Measurements from ENCODE around the gene SPATS2L.
A peak's percentile ranks its signal among the peaks of the same experiment; 100 is the strongest.

SPATS2L gene

GRCh38 chr2:200351815-200352214 lies 45.3 kb downstream of the SPATS2L start:
- H3K4me1 ChIP-seq (ENCODE audit: control insufficient read depth, insufficient read depth, low read length), result peaks cover 6% of the 10 kb centered on the region
- H3K27me3 ChIP-seq (ENCODE audit: control insufficient read depth in 1 of 2, insufficient read depth in 2 of 2, low read length in 2 of 2), result no peaks in the 10 kb centered on the region
- H3K36me3 ChIP-seq (ENCODE audit: control insufficient read depth in 2 of 2, insufficient read depth in 2 of 2, low read length in 2 of 2), result peaks cover 0 to 3% of the 10 kb centered on the region in 2 donors
- H3K9ac ChIP-seq (ENCODE audit: low read length in 2 of 2), result no peak overlapping the region
- H3K27ac ChIP-seq (ENCODE audit: low read length), result no peak overlapping the region
- H3K9me3 ChIP-seq (ENCODE audit: control insufficient read depth in 2 of 2, low read length in 2 of 2), result no peaks in the 10 kb centered on the region
- H3K4me3 ChIP-seq (ENCODE audit: low read length in 2 of 2), result no peak overlapping the region

DNA sequence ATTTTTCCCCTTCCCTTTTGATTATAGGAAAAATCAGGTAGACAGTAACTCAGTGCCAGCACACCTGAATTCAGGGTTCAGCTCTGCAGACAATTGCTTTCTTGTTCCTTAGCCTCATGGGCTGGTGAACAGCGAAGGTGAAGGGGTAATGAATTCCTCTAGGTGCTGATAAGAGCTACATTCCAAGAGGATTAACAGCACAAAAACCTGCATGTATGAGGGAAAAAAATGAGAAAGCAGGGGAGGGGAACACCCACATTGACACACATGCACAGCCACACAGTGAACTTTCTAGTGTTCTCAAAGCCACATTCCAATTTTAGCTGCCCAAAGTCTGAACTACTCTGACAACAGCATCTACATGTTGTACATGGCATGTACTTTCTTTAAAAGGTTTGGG lies 46.1 kb downstream of the SPATS2L start:
- Histone ChIP-seq H3K36me3 (ENCODE audit: control insufficient read depth in 2 of 2, insufficient read depth in 2 of 2, low read length in 2 of 2) (peaks cover 0 to 3% of the 10 kb centered on the region in 2 donors), H3K9me3 (ENCODE audit: control insufficient read depth in 2 of 2, low read length in 2 of 2) (no peaks in the 10 kb centered on the region), H3K27me3 (ENCODE audit: control insufficient read depth in 1 of 2, insufficient read depth in 2 of 2, low read length in 2 of 2) (no peaks in the 10 kb centered on the region), H3K27ac (ENCODE audit: low read length) (peak overlapping the region; percentile 43), H3K9ac (ENCODE audit: low read length in 2 of 2) (no peak overlapping the region), H3K4me3 (ENCODE audit: low read length in 2 of 2) (peak overlapping the region in 1 of 2 donors; percentile 9), H3K4me1 (ENCODE audit: control insufficient read depth, insufficient read depth, low read length) (peaks cover 12% of the 10 kb centered on the region)

DNA sequence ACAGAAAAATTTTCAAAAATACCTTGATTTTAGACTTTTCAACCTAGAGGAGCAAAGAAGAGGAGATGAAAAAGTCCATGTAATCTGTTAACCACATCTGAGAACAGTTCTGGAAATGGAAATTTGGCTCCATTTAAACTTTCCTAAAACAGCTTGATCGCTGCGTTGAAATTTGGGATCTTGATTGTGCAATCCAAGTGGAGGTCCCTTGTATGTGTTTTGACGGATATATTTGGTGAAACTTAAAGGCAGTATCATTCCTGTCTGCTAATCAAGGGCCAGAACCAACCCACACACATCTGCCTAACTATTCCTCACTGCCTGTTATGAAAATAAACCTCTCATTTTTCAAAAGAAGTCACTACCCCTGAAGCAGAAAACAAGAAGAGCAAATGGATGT lies 46.6 kb downstream of the SPATS2L start:
- no peak overlapping the region for H3K4me3 ChIP-seq (ENCODE audit: low read length in 2 of 2)
- H3K4me1 ChIP-seq (ENCODE audit: control insufficient read depth, insufficient read depth, low read length), result peaks cover 12% of the 10 kb centered on the region
- H3K9me3 ChIP-seq (ENCODE audit: control insufficient read depth in 2 of 2, low read length in 2 of 2), result no peaks in the 10 kb centered on the region
- H3K36me3 ChIP-seq (ENCODE audit: control insufficient read depth in 2 of 2, insufficient read depth in 2 of 2, low read length in 2 of 2), result peaks cover 0 to 3% of the 10 kb centered on the region in 2 donors
- H3K9ac ChIP-seq (ENCODE audit: low read length in 2 of 2), result no peak overlapping the region
- H3K27me3 ChIP-seq (ENCODE audit: control insufficient read depth in 1 of 2, insufficient read depth in 2 of 2, low read length in 2 of 2), result no peaks in the 10 kb centered on the region
- no peak overlapping the region for H3K27ac ChIP-seq (ENCODE audit: low read length)

GRCh38 chr2:200353874-200354273 lies 47.4 kb downstream of the SPATS2L start:
- no peaks in the 10 kb centered on the region for H3K9me3 ChIP-seq (ENCODE audit: control insufficient read depth in 2 of 2, low read length in 2 of 2)
- no peak overlapping the region for H3K9ac ChIP-seq (ENCODE audit: low read length in 2 of 2)
- peaks cover 12% of the 10 kb centered on the region for H3K4me1 ChIP-seq (ENCODE audit: control insufficient read depth, insufficient read depth, low read length)
- H3K36me3 ChIP-seq (ENCODE audit: control insufficient read depth in 2 of 2, insufficient read depth in 2 of 2, low read length in 2 of 2), result peaks cover 0 to 3% of the 10 kb centered on the region in 2 donors
- no peaks in the 10 kb centered on the region for H3K27me3 ChIP-seq (ENCODE audit: control insufficient read depth in 1 of 2, insufficient read depth in 2 of 2, low read length in 2 of 2)
- no peak overlapping the region for H3K27ac ChIP-seq (ENCODE audit: low read length)
- H3K4me3 ChIP-seq (ENCODE audit: low read length in 2 of 2), result no peak overlapping the region

DNA sequence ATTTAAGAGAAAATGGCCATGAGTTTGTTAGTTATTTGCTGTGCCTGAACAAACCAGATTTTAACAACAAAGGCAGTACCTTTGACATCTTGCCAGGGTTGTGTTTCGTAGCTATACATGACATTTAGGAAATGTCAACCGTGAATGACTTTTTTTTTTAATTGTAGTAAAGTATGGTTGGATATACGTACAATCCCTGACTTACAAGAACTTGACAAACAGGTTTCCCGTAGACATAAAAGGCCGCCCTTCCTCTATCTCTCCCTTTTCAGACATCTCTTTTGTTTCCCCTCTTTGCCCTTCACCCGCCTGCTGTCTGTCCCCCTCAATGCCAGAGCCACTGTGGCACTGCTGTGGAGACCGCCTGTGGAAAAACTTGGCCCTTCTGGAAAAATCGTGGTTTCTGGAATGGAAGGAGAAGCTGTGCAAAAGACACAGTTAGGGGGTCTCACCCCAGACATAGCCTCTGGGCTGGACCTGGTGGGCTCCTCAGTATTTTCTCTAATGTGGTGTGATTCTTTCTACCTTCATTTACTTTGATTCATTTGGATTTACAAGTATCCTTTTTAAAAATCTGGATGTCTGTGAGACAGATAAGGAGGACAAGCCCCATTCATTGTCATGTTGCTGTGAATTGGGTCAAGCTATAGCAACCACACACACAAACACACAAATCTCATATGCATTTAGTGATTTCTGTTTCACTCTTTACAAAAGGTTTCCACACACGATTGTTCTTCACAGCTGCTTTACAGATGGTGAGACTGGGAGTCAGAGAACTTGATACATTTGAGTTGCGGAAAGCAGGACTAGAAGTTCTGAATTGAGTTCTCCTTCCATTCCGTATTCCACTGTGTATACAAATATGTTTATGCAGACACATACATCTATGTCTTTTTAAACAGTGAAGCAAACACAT lies 48.6 kb downstream of the SPATS2L start:
- no peak overlapping the region for H3K27ac ChIP-seq (ENCODE audit: low read length)
- no peak overlapping the region for H3K9ac ChIP-seq (ENCODE audit: low read length in 2 of 2)
- H3K9me3 ChIP-seq (ENCODE audit: control insufficient read depth in 2 of 2, low read length in 2 of 2), result no peaks in the 10 kb centered on the region
- no peaks in the 10 kb centered on the region for H3K36me3 ChIP-seq (ENCODE audit: control insufficient read depth in 2 of 2, insufficient read depth in 2 of 2, low read length in 2 of 2)
- H3K27me3 ChIP-seq (ENCODE audit: control insufficient read depth in 1 of 2, insufficient read depth in 2 of 2, low read length in 2 of 2), result no peaks in the 10 kb centered on the region
- H3K4me3 ChIP-seq (ENCODE audit: low read length in 2 of 2), result no peak overlapping the region
- H3K4me1 ChIP-seq (ENCODE audit: control insufficient read depth, insufficient read depth, low read length), result peaks cover 12% of the 10 kb centered on the region

DNA sequence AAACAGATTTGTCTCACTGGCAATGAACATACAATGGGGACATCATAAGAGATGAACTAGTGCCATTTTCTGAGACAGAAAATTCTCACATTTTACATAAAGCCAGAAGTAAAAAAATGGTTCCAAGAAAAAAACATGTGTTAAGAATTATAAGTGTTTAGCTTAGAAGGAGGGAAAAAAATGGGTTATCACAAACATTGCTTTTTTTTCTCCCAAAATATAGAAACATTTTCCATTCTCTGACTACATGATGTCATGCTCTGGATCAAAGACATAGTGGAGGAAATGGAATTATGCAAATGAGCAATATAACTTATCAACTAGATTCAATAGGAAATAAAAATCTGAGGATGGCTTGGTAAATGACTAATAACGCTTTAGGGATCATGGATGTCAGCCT lies 49.8 kb downstream of the SPATS2L start:
- Histone ChIP-seq H3K9ac (ENCODE audit: low read length in 2 of 2) (no peak overlapping the region), H3K9me3 (ENCODE audit: control insufficient read depth in 2 of 2, low read length in 2 of 2) (no peaks in the 10 kb centered on the region), H3K4me3 (ENCODE audit: low read length in 2 of 2) (no peak overlapping the region), H3K36me3 (ENCODE audit: control insufficient read depth in 2 of 2, insufficient read depth in 2 of 2, low read length in 2 of 2) (no peaks in the 10 kb centered on the region), H3K27me3 (ENCODE audit: control insufficient read depth in 1 of 2, insufficient read depth in 2 of 2, low read length in 2 of 2) (no peaks in the 10 kb centered on the region), H3K4me1 (ENCODE audit: control insufficient read depth, insufficient read depth, low read length) (peaks cover 12% of the 10 kb centered on the region), H3K27ac (ENCODE audit: low read length) (peak overlapping the region; percentile 1)

DNA sequence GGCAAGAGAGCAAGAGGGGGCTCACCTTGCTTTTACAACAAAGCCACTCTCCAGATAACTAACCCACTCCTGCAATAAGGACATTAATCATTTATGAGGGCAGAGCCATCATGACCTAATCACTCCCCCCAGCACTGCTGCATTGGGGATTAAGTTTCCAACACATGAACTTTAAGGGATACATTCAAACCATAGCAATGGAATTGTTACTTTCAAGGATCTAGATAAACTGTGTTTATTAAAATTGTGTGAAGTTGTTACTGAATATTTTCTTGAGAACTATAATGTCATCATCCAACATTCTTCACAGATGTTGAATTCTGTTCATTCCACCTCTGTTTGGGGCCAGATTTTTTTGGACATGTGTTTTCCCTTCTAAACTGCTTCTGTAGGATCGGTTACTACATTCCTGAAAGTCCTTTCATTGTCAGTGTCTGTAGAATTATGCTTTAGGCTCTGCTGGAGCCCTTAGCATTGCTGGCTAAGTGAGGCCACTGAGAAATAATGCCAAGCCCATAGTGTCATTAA lies 50.4 kb downstream of the SPATS2L start:
- Histone ChIP-seq H3K27ac (ENCODE audit: low read length) (peak overlapping the region; percentile 1), H3K4me1 (ENCODE audit: control insufficient read depth, insufficient read depth, low read length) (peaks cover 12% of the 10 kb centered on the region)

DNA sequence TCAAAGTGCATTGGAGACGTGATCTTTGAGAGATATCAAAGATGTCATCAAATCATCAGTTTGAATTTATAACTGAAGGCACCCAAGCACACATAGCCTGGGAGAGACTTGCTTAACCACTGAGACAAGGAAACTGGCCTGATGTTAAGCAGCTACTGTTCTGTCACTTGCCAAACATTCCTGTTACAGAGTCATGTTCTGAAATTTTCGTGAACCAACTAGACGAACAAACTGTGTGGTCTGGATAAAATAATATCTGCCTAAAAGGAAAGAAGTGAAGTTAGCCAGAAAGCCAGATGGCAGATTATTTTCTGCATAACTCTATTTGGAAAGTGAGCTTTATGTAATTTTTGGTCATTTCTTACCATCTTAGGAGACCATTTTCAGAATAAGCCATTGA lies 51.4 kb downstream of the SPATS2L start:
- Histone ChIP-seq H3K9me3 (ENCODE audit: control insufficient read depth in 2 of 2, low read length in 2 of 2) (no peaks in the 10 kb centered on the region), H3K4me3 (ENCODE audit: low read length in 2 of 2) (no peak overlapping the region), H3K27me3 (ENCODE audit: control insufficient read depth in 1 of 2, insufficient read depth in 2 of 2, low read length in 2 of 2) (no peaks in the 10 kb centered on the region), H3K4me1 (ENCODE audit: control insufficient read depth, insufficient read depth, low read length) (peaks cover 6% of the 10 kb centered on the region), H3K36me3 (ENCODE audit: control insufficient read depth in 2 of 2, insufficient read depth in 2 of 2, low read length in 2 of 2) (no peaks in the 10 kb centered on the region), H3K9ac (ENCODE audit: low read length in 2 of 2) (no peak overlapping the region), H3K27ac (ENCODE audit: low read length) (no peak overlapping the region)

More for the DNA sequence above, 50.4 kb downstream of the SPATS2L start:
- no peaks in the 10 kb centered on the region for H3K36me3 ChIP-seq (ENCODE audit: control insufficient read depth in 2 of 2, insufficient read depth in 2 of 2, low read length in 2 of 2)
- no peak overlapping the region for H3K9ac ChIP-seq (ENCODE audit: low read length in 2 of 2)
- no peak overlapping the region for H3K4me3 ChIP-seq (ENCODE audit: low read length in 2 of 2)
- no peaks in the 10 kb centered on the region for H3K27me3 ChIP-seq (ENCODE audit: control insufficient read depth in 1 of 2, insufficient read depth in 2 of 2, low read length in 2 of 2)
- H3K9me3 ChIP-seq (ENCODE audit: control insufficient read depth in 2 of 2, low read length in 2 of 2), result no peaks in the 10 kb centered on the region

DNA sequence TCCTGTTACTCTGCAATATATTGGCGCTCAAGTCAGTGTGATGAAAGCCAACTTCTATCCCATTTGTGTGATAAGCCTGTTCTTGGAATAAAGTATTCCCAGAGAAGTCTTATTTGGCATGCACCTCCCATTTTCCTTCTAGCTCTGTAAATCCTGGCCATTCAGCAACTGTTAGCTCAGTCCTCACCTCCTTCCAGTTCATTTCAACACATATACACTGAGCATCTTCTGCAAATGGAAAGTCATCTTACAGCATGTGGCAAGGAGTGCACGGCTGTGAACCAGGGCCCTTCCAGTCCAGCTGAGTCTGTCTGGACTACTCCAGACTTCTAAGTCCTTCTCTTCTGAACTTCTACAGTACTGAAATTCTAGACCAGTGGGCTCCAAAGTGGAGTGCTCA lies 53.1 kb downstream of the SPATS2L start:
- Histone ChIP-seq H3K4me1 (ENCODE audit: control insufficient read depth, insufficient read depth, low read length) (peaks cover 6% of the 10 kb centered on the region), H3K4me3 (ENCODE audit: low read length in 2 of 2) (no peak overlapping the region), H3K27me3 (ENCODE audit: control insufficient read depth in 1 of 2, insufficient read depth in 2 of 2, low read length in 2 of 2) (no peaks in the 10 kb centered on the region), H3K27ac (ENCODE audit: low read length) (no peak overlapping the region), H3K9ac (ENCODE audit: low read length in 2 of 2) (no peak overlapping the region), H3K36me3 (ENCODE audit: control insufficient read depth in 2 of 2, insufficient read depth in 2 of 2, low read length in 2 of 2) (no peaks in the 10 kb centered on the region), H3K9me3 (ENCODE audit: control insufficient read depth in 2 of 2, low read length in 2 of 2) (no peaks in the 10 kb centered on the region)

- peaks cover 6% of the 10 kb centered on the region for H3K4me1 ChIP-seq (ENCODE audit: control insufficient read depth, insufficient read depth, low read length)
- no peaks in the 10 kb centered on the region for H3K36me3 ChIP-seq (ENCODE audit: control insufficient read depth in 2 of 2, insufficient read depth in 2 of 2, low read length in 2 of 2)
- H3K27ac ChIP-seq (ENCODE audit: low read length), result no peak overlapping the region
- H3K27me3 ChIP-seq (ENCODE audit: control insufficient read depth in 1 of 2, insufficient read depth in 2 of 2, low read length in 2 of 2), result no peaks in the 10 kb centered on the region
- no peaks in the 10 kb centered on the region for H3K9me3 ChIP-seq (ENCODE audit: control insufficient read depth in 2 of 2, low read length in 2 of 2)
- H3K9ac ChIP-seq (ENCODE audit: low read length in 2 of 2), result no peak overlapping the region
- H3K4me3 ChIP-seq (ENCODE audit: low read length in 2 of 2), result no peak overlapping the region
Measured at GRCh38 chr2:200360364-200360763, 53.9 kb downstream of the SPATS2L start.

Measured in stomach smooth muscle (tissue), 2 donors.